Testis (tissue), 3 donors: Measurements from ENCODE around the gene EXOC3L1. TPM values are rescaled to one million over a fixed set of nuclear protein-coding genes. Genes with fewer than 3 reads are reported as not detected.

Experiments
- DNase-seq: peaks from one replicate; pipeline ENCODE4 v3.0.0-alpha.2; 2019
- H3K27ac ChIP-seq, 2 donors: fragments of 200-600 bp; sonication (generic); one replicate each; pipeline ENCODE4 v1.5.1; 2019
- H3K27me3 ChIP-seq: fragments of 200-600 bp; sonication (generic); one replicate; pipeline ENCODE4 v1.5.1; 2019
- H3K36me3 ChIP-seq: fragments of 200-600 bp; sonication (generic); one replicate; pipeline ENCODE4 v1.5.1; 2017; ENCODE audit warnings: low read depth; ENCODE audit errors: missing control alignments
- H3K4me1 ChIP-seq: fragments of 200-600 bp; sonication (generic); one replicate; pipeline ENCODE4 v1.5.1; 2019
- H3K4me3 ChIP-seq, 2 donors: fragments of 200-600 bp; sonication (generic); one replicate each; pipeline ENCODE4 v1.5.1; 2017 to 2019
- H3K9me3 ChIP-seq: fragments of 200-600 bp; sonication (generic); one replicate; pipeline ENCODE4 v1.5.1; 2017
- CTCF ChIP-seq, 3 experiments: fragments of 450-650 bp in 2 of 3; fragments of 200-600 bp in 1 of 3; sonication (generic) in 1 of 3; IDR thresholded peaks; one replicate each; pipeline ENCODE4 v1.5.1; 2016 to 2019; ENCODE audit warnings: antibody characterized with exemption in 3 of 3, mild to moderate bottlenecking in 2 of 3, moderate library complexity in 1 of 3
- POLR2A ChIP-seq: fragments of 450-650 bp; IDR thresholded peaks from one replicate; pipeline ENCODE4 v1.6.1; 2017; ENCODE audit warnings: antibody characterized with exemption, mild to moderate bottlenecking, moderate library complexity
- WGBS, 2 donors: methylation state at CpG; one replicate each; pipeline ENCODE4 v1.1.5; 2018; 5-methylcytosine and 5-hydroxymethylcytosine counted together
- intact Hi-C: fragments of 100-400 bp; cut with DNase I; formaldehyde crosslinking; loops from one replicate; pipeline ENCODE4 v1.15.1; 2023; ENCODE audit warnings: low total_unique reads
- polyA plus RNA-seq: library from polyadenylated mRNA; stranded (reverse); fragments of 350-450 nt; fragmentation: Illumina TruSeq; extraction: RNeasy Lipid Tissue Mini Kit (QIAGEN cat#74804); gene quantifications from one replicate; pipeline ENCODE4 v1.2.3, GENCODE V29; 2014; ENCODE audit warnings: low read depth, low replicate concordance; ENCODE audit not compliant: insufficient read depth
- total RNA-seq, 2 donors: library from RNA; depleted of rRNA; stranded (reverse); fragments of >200 nt; gene quantifications; one replicate each; pipeline ENCODE4 v1.2.3, GENCODE V29; 2016

EXOC3L1 gene
- total and polyA plus RNA-seq, 3 donors from 2014 or later, result 2.6 to 9.0 (median 5.1) TPM

GRCh38 chr16:67157106-67157748 lies 32.7 kb downstream of the EXOC3L1 start:
- DNase-seq, result no peak
- WGBS, 2 donors, result 57 to 69% methylated on average over 7 of the region's 7 CpGs
- Histone ChIP-seq H3K27me3 (no peaks in the 10 kb centered on the region), H3K9me3 (no peaks in the 10 kb centered on the region), H3K4me3 (no peak overlapping the region), H3K36me3 (no peaks in the 10 kb centered on the region), H3K27ac (no peak overlapping the region), H3K4me1 (peaks cover 16% of the 10 kb centered on the region)
- intact Hi-C loops, result loop anchor here (5.0 kb wide), 1 partner anchor 180 kb away; no protein-coding TSS in a partner anchor
- TF ChIP-seq POLR2A, result no peak
- no peak for TF ChIP-seq CTCF (IDR thresholded peaks at IDR 0.05)

GRCh38 chr16:67156143-67156844 lies 33.6 kb downstream of the EXOC3L1 start:
- intact Hi-C loops, result loop anchor here (5.0 kb wide), 1 partner anchor 179 kb away; no protein-coding TSS in a partner anchor
- no peaks in the 10 kb centered on the region for H3K36me3 ChIP-seq
- no peak overlapping the region for H3K4me3 ChIP-seq
- peaks cover 17% of the 10 kb centered on the region for H3K4me1 ChIP-seq
- 57 to 72% methylated on average over 14 to 15 of the region's 15 CpGs for WGBS, 2 donors
- H3K27ac ChIP-seq, result no peak overlapping the region
- H3K27me3 ChIP-seq, result no peaks in the 10 kb centered on the region
- H3K9me3 ChIP-seq, result no peaks in the 10 kb centered on the region
- TF ChIP-seq CTCF (IDR thresholded peaks at IDR 0.05), result no peak
- no peak for TF ChIP-seq POLR2A
- no peak for DNase-seq

GRCh38 chr16:67155295-67156142 lies 34.4 kb downstream of the EXOC3L1 start:
- WGBS, 2 donors, result 13 to 36% methylated on average over 15 to 53 of the region's 74 CpGs
- no peak overlapping the region for H3K27ac ChIP-seq
- peak overlapping the region; percentile 29 to 50 for H3K4me3 ChIP-seq
- H3K27me3 ChIP-seq, result no peaks in the 10 kb centered on the region
- no peaks in the 10 kb centered on the region for H3K9me3 ChIP-seq
- TF ChIP-seq POLR2A (no peak), CTCF (IDR thresholded peaks at IDR 0.05) (peak; percentile 97 to 98 (median 98))
- H3K36me3 ChIP-seq, result no peaks in the 10 kb centered on the region
- DNase-seq, result peak; percentile 80
- peaks cover 16% of the 10 kb centered on the region for H3K4me1 ChIP-seq
- intact Hi-C loops, result loop anchor here (5.0 kb wide), 1 partner anchor 178 kb away; no protein-coding TSS in a partner anchor

GRCh38 chr16:67154578-67155294 lies 35.2 kb downstream of the EXOC3L1 start:
- no peak overlapping the region for H3K27ac ChIP-seq
- TF ChIP-seq POLR2A, result no peak
- TF ChIP-seq CTCF (IDR thresholded peaks at IDR 0.05), result no peak
- intact Hi-C loops, result loop anchor here (5.0 kb wide), 1 partner anchor 177 kb away; no protein-coding TSS in a partner anchor
- H3K4me1 ChIP-seq, result peaks cover 16% of the 10 kb centered on the region
- H3K36me3 ChIP-seq, result no peaks in the 10 kb centered on the region
- no peaks in the 10 kb centered on the region for H3K27me3 ChIP-seq
- peak overlapping the region; percentile 29 to 50 for H3K4me3 ChIP-seq
- H3K9me3 ChIP-seq, result no peaks in the 10 kb centered on the region
- WGBS, 2 donors, result 32 to 36% methylated on average over 18 to 51 of the region's 61 CpGs
- no peak for DNase-seq
